HepG2 (cell line): Measurements from ENCODE around the gene TRIM25. TPM values are rescaled to one million over a fixed set of nuclear protein-coding genes. Genes with fewer than 3 reads are reported as not detected.

Experiments used
- FOXA3 ChIP-seq: IDR thresholded peaks from 2 replicates; pipeline ENCODE4 v1.6.1; 2016; ENCODE audit warnings: missing genetic modification reagents, missing compliant biosample characterization
- FOXC1 ChIP-seq: sonication (generic); formaldehyde crosslinking; IDR thresholded peaks from 2 replicates; pipeline ENCODE4 v1.8.0; 2022; ENCODE audit warnings: mild to moderate bottlenecking, missing genetic modification reagents, borderline replicate concordance
- FOXP1 ChIP-seq, 2 experiments: fragments of 450-650 bp in 1 of 2; IDR thresholded peaks; 2 replicates each; pipeline ENCODE4 v1.6.1; 2017 to 2018; ENCODE audit warnings: antibody characterized with exemption in 1 of 2
- GABPB1 ChIP-seq: IDR thresholded peaks from 2 replicates; pipeline ENCODE4 v1.6.1; 2016; ENCODE audit warnings: mild to moderate bottlenecking, missing genetic modification reagents, moderate library complexity, missing compliant biosample characterization
- GPN1 ChIP-seq: sonication (generic); formaldehyde crosslinking; IDR thresholded peaks from 2 replicates; pipeline ENCODE4 v1.5.1; 2020; ENCODE audit warnings: missing genetic modification reagents, borderline replicate concordance
- HMGA1 ChIP-seq: sonication (generic); formaldehyde crosslinking; conservative IDR thresholded peaks from 2 replicates; pipeline ENCODE4 v1.4.0; 2020; ENCODE audit warnings: missing genetic modification reagents
- HNRNPL ChIP-seq: fragments of 200-400 bp; formaldehyde crosslinking; IDR thresholded peaks from 2 replicates; pipeline ENCODE4 v1.6.1; 2017; ENCODE audit warnings: mild to moderate bottlenecking, low read depth, low read length
- MYC ChIP-seq: sonication (generic); formaldehyde crosslinking; IDR thresholded peaks from 2 replicates; pipeline ENCODE4 v1.9.0; 2021; ENCODE audit warnings: missing genetic modification reagents, borderline replicate concordance
- NR2F2 ChIP-seq: IDR thresholded peaks from 2 replicates; pipeline ENCODE4 v1.6.1; 2012; ENCODE audit warnings: low read depth, inconsistent platforms, borderline replicate concordance
- PCBP1 ChIP-seq: fragments of 200-400 bp; formaldehyde crosslinking; IDR thresholded peaks from 2 replicates; pipeline ENCODE4 v1.6.1; 2017; ENCODE audit warnings: mild to moderate bottlenecking, low read depth, low read length, borderline replicate concordance
- PHB2 ChIP-seq: fragments of 450-650 bp; IDR thresholded peaks from 2 replicates; pipeline ENCODE4 v1.6.1; 2018; ENCODE audit not compliant: partially characterized antibody
- PLRG1 ChIP-seq: fragments of 450-650 bp; conservative IDR thresholded peaks from 2 replicates; pipeline ENCODE4 v1.6.1; 2016
- POLR2G ChIP-seq: fragments of 200-400 bp; formaldehyde crosslinking; IDR thresholded peaks from 2 replicates; pipeline ENCODE4 v1.6.1; 2018; ENCODE audit warnings: mild to moderate bottlenecking, low read depth, low read length, moderate library complexity
- SP2 ChIP-seq: sonication (generic); formaldehyde crosslinking; IDR thresholded peaks from 2 replicates; pipeline ENCODE4 v1.5.1; 2020; ENCODE audit warnings: mild to moderate bottlenecking, missing genetic modification reagents
- SUZ12 ChIP-seq: fragments of 150-350 bp; IDR thresholded peaks from 2 replicates; pipeline ENCODE4 v1.6.1; 2014; ENCODE audit warnings: low read depth, low read length
- TERF1 ChIP-seq: sonication (generic); formaldehyde crosslinking; IDR thresholded peaks from 2 replicates; pipeline ENCODE4 v1.8.0; 2022; ENCODE audit warnings: mild to moderate bottlenecking, missing genetic modification reagents, moderate library complexity
- YEATS4 ChIP-seq: sonication (generic); formaldehyde crosslinking; IDR thresholded peaks from 2 replicates; pipeline ENCODE4 v1.4.0; 2020; ENCODE audit warnings: missing genetic modification reagents, borderline replicate concordance
- ZBTB7B ChIP-seq: sonication (generic); formaldehyde crosslinking; IDR thresholded peaks from 2 replicates; pipeline ENCODE4 v1.4.0; 2020; ENCODE audit warnings: missing genetic modification reagents
- ZNF10 ChIP-seq: sonication (generic); formaldehyde crosslinking; IDR thresholded peaks from 2 replicates; pipeline ENCODE4 v1.4.0; 2020; ENCODE audit warnings: mild to moderate bottlenecking, low read depth, missing genetic modification reagents, borderline replicate concordance
- ZNF232 ChIP-seq: sonication (generic); formaldehyde crosslinking; IDR thresholded peaks from 2 replicates; pipeline ENCODE4 v1.4.0; 2020; ENCODE audit warnings: missing genetic modification reagents, borderline replicate concordance
- ZNF263 ChIP-seq: sonication (generic); formaldehyde crosslinking; IDR thresholded peaks from 2 replicates; pipeline ENCODE4 v1.4.0; 2020; ENCODE audit warnings: missing genetic modification reagents
- ZNF564 ChIP-seq: sonication (generic); formaldehyde crosslinking; IDR thresholded peaks from 2 replicates; pipeline ENCODE4 v1.8.1; 2023; ENCODE audit warnings: mild to moderate bottlenecking, missing genetic modification reagents
- ZNF597 ChIP-seq: sonication (generic); formaldehyde crosslinking; IDR thresholded peaks from 2 replicates; pipeline ENCODE4 v1.5.0; 2020; ENCODE audit warnings: missing genetic modification reagents
- ZNF709 ChIP-seq: sonication (generic); formaldehyde crosslinking; IDR thresholded peaks from 2 replicates; pipeline ENCODE4 v1.5.0; 2020; ENCODE audit warnings: mild to moderate bottlenecking, missing genetic modification reagents
- ZNF879 ChIP-seq: sonication (generic); formaldehyde crosslinking; IDR thresholded peaks from 2 replicates; pipeline ENCODE4 v1.8.1; 2023; ENCODE audit warnings: missing genetic modification reagents
- ZSCAN5A ChIP-seq: sonication (generic); formaldehyde crosslinking; IDR thresholded peaks from 2 replicates; pipeline ENCODE4 v1.8.0; 2022; ENCODE audit warnings: mild to moderate bottlenecking, missing genetic modification reagents, borderline replicate concordance
- polyA plus RNA-seq, 8 experiments: library from polyadenylated mRNA; depleted of rRNA in 3 of 8; stranded (reverse) in 7 of 8; unstranded in 1 of 8; fragments of >200 nt; fragmentation: Illumina TruSeq in 4 of 8; extraction: Trizol in 4 of 8; gene quantifications; 2 replicates each; pipeline versions ENCODE4 v1.2.1 to v1.2.3, GENCODE V29; 2011 to 2016; ENCODE audit warnings: low read depth in 4 of 8, missing spikeins in 1 of 8, mixed read lengths in 1 of 8; ENCODE audit not compliant: insufficient read depth in 1 of 8
- total RNA-seq, 5 experiments: library from RNA; depleted of rRNA; stranded (reverse); fragments of >200 nt; fragmentation: Illumina TruSeq; extraction: Trizol; gene quantifications; 2 replicates each; pipeline ENCODE4 v1.2.3, GENCODE V29; 2016; ENCODE audit warnings: low read depth in 1 of 5

The TRIM25 gene
- total and polyA plus RNA-seq, 2 of the 13 experiments (the other 11 are each of a cell fraction or from before 2014, with no cell fraction given) = 30.8 to 42.2 TPM

- TF ChIP-seq ZNF879 (CRISPR knock-in tag) (peak; percentile 7; the same call in 1 of the 2 replicates), FOXA3 (no peak), PLRG1 (no peak), SUZ12 (no peak), ZBTB7B (CRISPR knock-in tag) (peak; percentile 30; the same call in 1 of the 2 replicates), YEATS4 (peak; percentile 55; the same call in 1 of the 2 replicates), MYC (CRISPR knock-in tag) (peak; percentile 53; the same call in 1 of the 2 replicates), TERF1 (CRISPR knock-in tag) (peak; percentile 50; the same call in 1 of the 2 replicates), PHB2 (no peak), ZNF597 (CRISPR knock-in tag) (no peak), ZNF709 (CRISPR knock-in tag) (no peak), GPN1 (CRISPR knock-in tag) (no peak), ZNF263 (CRISPR knock-in tag) (0 out of 2 replicates have a peak, but pooled peaks have one; percentile 21), FOXP1 (IDR thresholded peaks at IDR 0.05) (no peak), FOXP1 (CRISPR knock-in tag; IDR thresholded peaks at IDR 0.05) (no peak), FOXC1 (CRISPR knock-in tag) (no peak), POLR2G (no peak), ZNF10 (CRISPR knock-in tag) (no peak), HNRNPL (no peak), ZNF564 (no peak), ZNF232 (0 out of 2 replicates have a peak, but pooled peaks have one; percentile 52), GABPB1 (CRISPR knock-in tag) (no peak), NR2F2 (no peak), SP2 (CRISPR knock-in tag) (no peak), PCBP1 (no peak), ZSCAN5A (CRISPR knock-in tag) (no peak), HMGA1 (CRISPR knock-in tag) (no peak)
Measured at GRCh38 chr17:56912105-56912999, 1.5 kb downstream of the TRIM25 start (continued).
